ENCODE measurements around the gene ABCD2.
"Not testable (repeated sequence)": the region's sequence is repeated elsewhere in the genome, so short reads cannot be mapped to it uniquely, and the experiment has no call there.

The ABCD2 gene

GRCh38 chr12:39538679-39539104, 80.9 kb downstream of the ABCD2 start:
- DNase-seq (ENCODE audit: low read depth in 3 of 3) = no peak

GRCh38 chr12:39533951-39534350, 85.7 kb downstream of the ABCD2 start:
- DNase-seq (ENCODE audit: low read depth in 3 of 3) = no peak

- no peak for DNase-seq (ENCODE audit: low read depth in 3 of 3)
Observed at GRCh38 chr12:39532448-39532847, 87.2 kb downstream of the ABCD2 start.

DNA sequence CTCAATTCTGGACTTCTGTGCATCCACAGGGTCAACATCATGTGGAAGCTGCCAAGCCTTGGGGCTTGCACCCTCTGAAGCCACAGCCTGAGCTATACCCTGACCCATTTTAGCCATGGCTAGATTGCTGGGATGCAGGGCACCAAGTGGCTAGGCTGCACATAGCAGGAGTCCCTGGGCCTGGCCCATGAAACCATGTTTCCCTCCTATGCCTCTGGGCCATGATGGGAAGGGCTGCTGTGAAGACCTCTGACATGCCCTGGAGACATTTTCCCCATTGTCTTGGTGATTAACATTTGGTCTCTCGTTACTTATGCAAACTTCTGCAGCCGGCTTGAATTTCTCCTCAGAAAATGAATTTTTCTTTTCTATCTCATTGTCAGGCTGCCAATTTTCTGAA, 92.6 kb downstream of the ABCD2 start:
- no peak for DNase-seq (ENCODE audit: low read depth in 3 of 3)

DNA sequence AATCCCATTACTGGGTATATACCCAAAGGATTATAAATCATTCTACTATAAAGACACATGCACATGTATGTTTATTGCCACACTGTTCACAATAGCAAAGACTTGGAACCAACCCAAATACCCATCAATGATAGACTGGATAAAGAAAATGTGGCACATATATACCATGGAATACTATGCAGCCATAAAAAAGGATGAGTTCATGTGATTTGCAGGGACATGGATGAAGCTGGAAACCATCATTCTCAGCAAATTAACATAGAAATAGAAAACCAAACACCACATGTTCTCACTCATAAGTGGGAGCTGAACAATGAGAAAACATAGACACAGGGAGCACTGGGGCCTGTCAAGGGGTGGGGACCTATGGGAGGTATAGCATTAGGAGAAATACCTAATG, 97.4 kb downstream of the ABCD2 start:
- DNase-seq (ENCODE audit: low read depth in 3 of 3) = not testable (repeated sequence)

DNA sequence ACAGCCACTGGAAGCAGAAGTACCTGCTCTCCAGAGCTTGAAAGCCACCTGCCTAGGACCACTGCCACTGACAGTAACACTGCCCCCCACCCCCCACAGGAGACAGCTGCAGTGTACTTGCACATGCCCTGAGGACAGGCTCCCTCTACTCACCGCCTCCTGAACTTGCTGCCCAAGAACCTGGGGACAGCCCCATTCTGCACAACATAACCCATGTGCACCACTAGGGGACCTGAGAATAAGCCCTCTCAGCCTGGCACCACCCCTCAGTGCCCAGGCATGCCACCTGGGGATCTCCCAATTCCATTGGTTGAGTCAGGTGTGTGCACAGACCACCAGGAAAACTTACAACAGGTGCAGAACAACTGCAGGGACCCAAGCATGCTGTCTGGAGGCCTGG, 109.6 kb downstream of the ABCD2 start:
- DNase-seq (ENCODE audit: low read depth in 3 of 3) = no peak

DNA sequence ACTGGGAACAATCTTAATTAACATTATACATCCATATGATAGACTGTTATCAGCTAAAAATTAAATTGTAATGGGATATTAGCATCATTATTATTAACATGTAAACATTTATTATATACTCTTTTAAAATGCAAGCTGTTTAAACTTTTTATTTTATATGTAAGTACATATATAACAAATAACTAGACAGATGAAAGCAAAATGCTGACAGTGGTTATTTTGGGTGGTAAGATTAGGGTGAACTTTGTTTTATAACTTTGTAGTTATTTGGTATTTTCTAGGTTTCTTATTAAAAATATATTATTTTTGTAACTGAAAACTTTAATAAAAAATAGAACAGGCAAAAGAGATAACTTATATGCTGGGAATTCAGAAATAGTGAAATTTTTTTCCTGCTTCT, 114.0 kb downstream of the ABCD2 start:
- no peak for DNase-seq (ENCODE audit: low read depth in 3 of 3)

- DNase-seq (ENCODE audit: low read depth in 3 of 3) = no peak
Observed at GRCh38 chr12:39505023-39505422, 114.6 kb downstream of the ABCD2 start.

GRCh38 chr12:39503439-39503838, 116.2 kb downstream of the ABCD2 start:
- no peak for DNase-seq (ENCODE audit: low read depth in 3 of 3)

- DNase-seq (ENCODE audit: low read depth in 3 of 3) = no peak
Observed at GRCh38 chr12:39502726-39503125, 116.9 kb downstream of the ABCD2 start.

Data from stimulated activated CD4-positive, alpha-beta T cell treated with anti-CD3 and anti-CD28 coated beads, TNF-alpha, amount 100 ng/mL, for 48 hours (primary cell).